ENCODE measurements around the gene FAM20C.

Gene FAM20C

DNA sequence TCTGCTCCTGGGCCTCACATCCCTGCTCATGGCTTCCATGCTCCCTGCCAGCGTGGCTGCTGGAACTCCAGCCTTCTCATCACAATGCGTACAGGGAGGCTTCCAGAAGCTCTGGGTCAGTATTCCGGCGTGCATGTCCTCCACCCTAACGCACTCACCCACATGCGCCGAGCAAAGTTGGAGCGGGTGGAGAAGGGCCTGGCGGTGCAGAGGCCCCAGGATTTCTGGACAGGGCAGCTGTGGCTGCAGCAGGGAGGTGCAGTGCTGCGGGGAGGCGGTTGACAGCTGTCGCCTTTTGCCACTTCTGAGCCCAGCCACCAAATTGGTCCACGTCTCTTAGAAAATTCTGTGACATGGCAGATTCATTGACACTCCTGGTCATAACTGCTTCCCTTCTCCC lies 33.6 kb upstream of the FAM20C start:
- no peak for DNase-seq (ENCODE audit: low read depth in 2 of 3, low spot score in 2 of 3)

DNA sequence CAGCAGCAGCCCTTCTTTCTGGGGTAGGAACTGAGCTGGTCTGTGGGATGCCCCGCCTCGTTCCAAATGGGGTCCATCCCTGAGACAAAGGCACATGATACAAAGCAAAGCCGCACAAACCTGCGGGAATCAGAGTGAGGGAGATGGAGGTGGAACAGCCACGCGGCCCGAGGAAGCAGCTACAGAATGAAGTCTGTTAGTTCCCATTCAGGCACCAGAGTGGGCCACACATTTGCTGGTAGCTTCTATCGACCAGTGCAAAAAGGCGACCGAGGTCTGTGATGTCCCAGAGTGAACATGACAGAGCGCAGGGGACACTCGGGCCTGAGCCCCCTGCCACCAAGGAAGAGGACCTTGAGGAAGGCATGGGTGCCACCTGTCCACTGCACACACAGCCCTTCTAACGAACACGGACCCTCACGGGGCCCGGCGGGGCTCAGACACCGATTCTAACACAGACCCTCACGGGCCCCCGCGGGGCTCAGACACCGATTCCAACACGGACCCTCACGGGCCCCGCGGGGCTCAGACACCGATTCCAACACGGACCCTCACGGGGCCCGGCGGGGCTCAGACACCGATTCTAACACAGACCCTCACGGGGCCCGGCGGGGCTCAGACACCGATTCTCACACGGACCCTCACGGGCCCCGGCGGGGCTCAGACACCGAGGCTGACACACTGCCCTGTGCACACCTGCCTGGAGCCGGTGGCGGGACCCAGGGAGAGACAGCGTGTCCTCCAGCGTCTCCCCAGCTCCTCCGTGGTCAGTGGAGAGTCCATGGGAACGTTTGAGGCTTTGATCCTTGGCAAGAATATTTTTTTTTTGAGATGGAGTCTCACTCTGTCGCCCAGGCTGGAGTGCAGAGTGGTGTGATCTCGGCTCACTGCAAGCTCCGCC lies 32.8 kb upstream of the FAM20C start:
- DNase-seq (ENCODE audit: low read depth in 2 of 3, low spot score in 2 of 3): no peak

DNA sequence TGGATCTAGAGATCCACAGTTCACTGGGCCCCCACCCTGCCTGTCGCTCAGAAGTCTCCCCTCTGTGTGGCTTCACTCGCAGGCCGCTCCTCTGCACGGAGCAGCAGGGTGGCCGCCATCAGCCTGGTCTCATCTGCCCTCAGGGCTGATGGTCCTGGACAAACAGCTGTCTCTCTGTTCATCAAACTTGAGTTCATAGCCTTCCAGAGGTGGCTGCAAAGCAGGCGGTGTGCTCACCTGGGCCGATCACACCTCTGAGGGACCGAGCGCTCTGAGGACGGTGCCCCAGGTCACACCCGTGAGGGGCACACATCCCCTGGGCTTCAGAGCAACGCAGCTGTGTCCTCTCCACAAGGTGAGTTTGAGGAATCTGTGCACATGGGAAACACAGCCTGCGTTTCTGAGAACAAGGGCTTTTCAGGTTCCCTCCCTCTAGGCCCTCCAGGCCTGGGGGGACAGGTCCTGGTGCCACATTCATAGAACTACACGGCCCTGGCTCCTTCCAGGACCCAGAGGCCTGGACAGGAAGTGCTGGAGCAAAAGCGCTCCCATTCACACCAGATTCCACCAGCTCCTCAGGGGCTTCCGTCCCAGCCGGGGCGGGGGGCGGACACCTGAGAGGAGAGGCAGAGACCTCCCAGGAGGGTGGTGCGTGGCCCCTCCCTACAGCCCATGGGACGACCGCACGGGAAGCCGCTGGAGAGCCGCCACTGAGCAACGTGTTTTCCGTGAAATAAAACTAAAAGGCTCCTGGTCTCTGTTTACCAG lies 31.2 kb upstream of the FAM20C start:
- no peak for DNase-seq (ENCODE audit: low read depth in 2 of 3, low spot score in 2 of 3)

DNA sequence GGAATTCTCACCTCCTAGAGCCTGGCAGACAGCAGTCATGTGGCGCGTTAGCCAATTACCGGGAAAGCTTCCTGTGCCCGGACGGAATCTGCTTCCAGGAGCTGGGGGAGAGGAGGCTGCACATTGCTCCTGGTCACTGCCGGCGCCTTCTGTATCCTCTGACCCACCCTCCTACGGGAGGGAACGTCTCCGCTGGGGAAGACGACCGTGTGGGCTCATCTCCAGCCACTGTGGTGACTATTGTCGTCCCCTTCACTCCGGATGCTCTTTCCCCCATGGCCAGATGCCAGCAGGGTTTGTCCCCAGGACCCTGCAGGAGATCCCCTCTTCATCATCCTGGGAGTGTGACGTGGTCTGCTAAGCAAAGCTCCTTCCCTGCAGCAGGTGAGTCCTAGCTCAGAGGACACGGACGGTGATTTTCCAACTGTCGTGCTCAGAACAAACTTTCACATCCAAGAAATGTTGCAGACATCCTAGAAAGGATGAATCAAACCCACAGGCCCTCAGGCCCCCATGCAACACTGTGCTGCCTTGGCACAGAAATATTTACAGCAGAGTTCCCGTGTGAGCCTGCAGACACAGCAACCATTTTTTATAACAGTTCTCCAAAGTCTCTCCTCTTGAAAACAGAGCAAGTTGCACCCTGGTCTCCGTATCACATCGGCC lies 29.6 kb upstream of the FAM20C start:
- DNase-seq (ENCODE audit: low read depth in 2 of 3, low spot score in 2 of 3): no peak

DNA sequence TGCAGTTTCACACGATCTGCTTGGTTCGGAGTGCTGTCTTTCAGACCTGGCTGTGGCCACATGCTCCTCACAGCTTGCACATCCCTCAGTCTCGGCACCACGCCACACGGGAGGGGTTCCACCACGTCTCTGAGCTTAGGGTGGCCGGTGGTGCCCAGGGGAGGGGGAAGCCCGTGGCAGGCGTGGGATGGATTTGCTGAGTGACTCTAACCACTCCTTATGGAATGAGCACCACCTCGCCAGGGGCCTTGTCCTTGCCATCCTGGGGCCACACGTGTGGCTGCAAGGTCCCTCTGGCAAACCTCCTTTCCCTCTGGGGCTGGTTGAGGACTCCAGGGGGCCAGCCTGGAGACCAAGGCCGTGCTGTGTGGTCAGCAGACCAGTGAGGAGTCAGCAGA lies 29.1 kb upstream of the FAM20C start:
- DNase-seq (ENCODE audit: low read depth in 2 of 3, low spot score in 2 of 3): no peak

DNA sequence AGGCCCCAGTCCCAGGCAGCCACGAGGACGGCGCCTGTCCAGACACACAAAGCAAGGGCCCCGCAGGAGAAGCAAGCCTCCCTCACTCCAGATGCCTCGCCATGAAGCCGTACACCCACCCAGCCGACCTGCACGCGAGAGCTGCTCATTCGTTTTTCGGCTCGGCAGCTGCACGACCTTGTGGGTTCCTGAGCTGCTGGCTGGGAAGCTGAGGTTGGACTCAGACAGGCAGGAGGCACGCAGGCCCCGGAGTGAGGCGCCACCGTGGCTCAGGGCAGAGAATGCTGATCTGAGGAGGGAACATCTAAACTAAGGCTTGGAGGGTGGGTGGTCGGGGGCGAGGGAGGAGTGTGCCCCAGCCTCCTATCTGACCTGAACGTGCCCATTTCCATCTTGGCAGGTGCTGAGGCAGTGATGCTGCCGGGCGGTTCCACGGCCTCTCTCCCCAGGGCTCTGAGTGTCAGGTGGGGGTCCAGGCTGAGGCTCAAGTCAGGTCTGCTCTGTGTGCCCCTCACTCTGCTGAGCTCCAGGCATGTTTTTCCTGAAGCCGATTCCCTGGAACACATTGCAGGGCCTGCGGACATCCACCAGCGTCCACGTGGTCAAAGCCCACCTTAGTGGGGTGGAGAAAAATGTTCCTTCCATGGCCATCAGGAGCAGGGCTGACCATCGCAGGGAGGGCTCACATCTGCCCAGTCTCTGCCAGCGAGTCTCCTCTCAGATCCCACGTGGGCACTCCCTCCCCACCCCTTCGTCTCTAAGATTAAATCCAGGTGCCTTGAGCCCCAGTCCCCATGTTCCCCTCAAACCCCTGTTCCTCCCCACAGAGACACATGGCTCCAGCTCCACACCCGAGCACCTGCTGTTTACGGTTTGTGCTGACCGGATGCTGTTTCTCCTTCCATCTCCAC lies 28.1 kb upstream of the FAM20C start:
- no peak for DNase-seq (ENCODE audit: low read depth in 2 of 3, low spot score in 2 of 3)

DNA sequence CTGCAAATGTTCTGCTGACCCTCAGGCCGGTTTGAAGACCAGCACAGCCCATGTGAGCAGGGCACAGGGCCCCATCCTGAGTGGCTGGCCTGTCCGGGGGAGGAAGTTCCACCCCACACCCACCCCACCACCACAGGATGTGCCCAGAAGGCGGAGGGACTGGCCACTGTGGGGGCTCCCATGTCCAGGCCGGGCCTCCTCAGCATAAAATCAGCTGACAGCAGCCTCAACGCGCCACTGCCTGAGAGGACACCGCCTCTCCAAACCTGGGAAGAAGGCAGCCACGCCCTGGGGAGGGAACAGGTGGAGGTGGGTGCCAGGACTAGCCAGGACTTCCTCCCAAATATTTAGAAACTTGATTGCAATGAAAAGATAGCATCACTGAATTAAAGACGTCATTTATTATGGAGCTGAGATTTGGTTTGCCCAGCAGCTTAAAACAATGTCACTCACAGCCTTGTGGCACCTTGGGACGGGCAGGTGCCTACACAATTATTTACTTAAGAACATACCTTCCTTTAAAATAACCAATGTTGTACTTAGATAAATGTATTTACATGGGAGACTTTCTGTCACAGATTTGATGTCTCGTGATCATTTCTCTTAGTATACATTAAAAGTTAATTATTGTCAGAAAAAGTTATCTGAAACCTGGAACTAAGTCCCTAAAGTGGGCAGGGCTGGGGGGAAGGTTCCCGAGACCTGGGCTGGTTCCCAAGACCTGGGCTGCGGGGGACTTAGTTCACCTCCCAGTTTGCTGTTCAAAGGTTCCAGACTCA lies 27.3 kb upstream of the FAM20C start:
- DNase-seq (ENCODE audit: low read depth in 2 of 3, low spot score in 2 of 3): no peak

DNA sequence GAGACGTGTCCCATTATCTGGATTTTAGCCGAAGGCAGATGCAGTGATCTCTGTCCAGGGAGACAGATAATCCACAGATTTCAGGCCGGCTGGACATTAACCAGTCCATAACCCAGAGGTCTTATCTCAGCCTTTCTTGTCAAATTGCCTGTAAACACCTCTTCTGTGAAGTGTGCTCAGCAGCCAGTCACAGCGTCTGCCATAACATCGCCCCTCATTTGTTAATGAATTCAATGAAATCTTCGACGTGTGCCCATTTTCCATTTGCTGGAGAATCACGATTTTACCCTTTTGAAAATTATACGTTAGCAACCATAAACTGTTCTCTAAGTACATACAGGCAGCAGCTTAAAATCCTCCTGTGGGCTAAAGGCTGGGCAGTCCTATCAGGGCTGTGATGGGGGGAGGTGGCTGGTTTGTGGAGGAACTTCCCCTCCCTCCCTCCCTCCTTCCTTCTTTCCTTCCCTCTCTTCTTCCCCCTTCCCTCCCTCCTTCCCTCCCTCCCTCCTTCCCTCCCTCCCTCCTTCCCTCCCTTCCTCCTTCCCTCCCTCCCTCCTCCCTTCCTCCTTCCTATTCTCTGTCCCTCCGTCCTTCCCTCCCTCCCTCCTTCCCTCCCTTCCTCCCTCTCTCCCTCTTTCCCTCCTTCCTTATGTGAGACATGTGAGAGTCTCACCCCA lies 26.6 kb upstream of the FAM20C start:
- DNase-seq (ENCODE audit: low read depth in 2 of 3, low spot score in 2 of 3): no peak

DNA sequence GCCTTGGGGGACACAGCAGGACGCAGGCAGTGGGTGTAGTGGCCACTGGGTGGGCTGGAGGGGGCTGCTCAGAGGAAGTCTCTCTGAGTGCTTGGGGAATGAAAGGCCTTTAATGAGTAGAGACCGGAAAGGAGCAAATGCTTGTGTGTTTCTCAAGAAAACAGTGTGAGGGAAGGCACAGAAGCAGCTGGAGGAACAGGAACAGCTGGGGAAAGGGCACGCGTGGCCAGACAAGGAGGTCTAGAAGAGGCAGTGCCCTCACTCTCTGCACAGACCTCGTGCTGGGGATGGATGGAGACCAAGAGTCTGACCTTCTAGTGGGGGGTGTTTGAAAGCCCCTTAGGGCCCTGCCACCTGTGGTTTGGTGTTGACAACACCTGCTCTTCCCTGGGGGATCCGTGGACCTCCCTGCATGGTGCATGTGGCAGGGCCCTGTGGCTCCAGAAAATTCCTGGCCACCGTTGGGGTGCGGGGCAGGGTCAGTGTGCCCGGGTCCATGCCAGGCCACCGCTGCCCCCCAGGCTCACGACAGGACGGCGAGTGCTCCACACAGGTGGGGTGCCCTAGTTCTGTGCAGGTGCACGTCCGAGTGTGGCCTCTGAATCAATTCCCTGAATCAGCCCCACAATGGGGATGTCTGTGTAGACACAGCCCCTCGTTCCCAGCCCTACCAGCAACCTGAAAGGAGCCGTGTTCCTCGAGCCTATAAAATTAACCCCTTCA lies 25.9 kb upstream of the FAM20C start:
- no peak for DNase-seq (ENCODE audit: low read depth in 2 of 3, low spot score in 2 of 3)

DNA sequence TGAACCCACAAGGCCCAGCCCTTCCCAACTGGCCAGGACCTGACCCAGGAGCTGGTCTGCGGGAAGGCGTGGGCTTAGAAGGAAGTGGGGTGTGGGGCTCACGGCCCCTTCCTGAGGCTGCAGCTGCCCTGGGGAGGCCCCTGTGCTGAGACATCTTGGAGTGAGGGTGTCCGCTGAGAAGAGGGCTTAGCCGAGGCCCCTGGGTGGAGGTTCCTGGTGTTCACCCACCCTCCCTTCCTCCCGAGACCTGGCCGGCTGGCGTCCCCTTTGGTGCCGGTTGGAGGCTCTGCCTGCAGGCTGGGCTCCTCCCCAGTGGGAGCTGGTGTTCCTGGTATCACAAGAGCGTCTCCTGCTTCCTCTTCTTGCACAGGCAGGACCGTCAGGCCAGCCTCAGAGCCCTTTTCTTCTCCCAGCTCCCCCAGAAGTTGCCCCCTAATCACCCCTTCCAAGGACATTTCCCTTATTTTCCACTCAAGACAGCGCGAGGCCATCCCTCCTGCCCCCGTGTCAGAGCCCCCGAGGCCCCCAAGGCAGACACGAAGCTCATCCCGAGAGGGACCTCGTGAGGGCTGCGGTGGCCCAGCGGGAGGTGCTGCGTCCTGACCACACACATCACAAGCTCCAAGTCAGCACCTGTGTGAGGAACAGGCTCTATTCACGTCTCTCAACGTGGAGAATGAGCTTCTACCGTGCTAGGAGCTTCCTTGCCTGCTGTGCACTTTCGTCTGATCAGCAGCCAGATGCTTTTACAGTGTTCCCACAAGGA lies 25.1 kb upstream of the FAM20C start:
- DNase-seq (ENCODE audit: low read depth in 2 of 3, low spot score in 2 of 3): no peak

DNA sequence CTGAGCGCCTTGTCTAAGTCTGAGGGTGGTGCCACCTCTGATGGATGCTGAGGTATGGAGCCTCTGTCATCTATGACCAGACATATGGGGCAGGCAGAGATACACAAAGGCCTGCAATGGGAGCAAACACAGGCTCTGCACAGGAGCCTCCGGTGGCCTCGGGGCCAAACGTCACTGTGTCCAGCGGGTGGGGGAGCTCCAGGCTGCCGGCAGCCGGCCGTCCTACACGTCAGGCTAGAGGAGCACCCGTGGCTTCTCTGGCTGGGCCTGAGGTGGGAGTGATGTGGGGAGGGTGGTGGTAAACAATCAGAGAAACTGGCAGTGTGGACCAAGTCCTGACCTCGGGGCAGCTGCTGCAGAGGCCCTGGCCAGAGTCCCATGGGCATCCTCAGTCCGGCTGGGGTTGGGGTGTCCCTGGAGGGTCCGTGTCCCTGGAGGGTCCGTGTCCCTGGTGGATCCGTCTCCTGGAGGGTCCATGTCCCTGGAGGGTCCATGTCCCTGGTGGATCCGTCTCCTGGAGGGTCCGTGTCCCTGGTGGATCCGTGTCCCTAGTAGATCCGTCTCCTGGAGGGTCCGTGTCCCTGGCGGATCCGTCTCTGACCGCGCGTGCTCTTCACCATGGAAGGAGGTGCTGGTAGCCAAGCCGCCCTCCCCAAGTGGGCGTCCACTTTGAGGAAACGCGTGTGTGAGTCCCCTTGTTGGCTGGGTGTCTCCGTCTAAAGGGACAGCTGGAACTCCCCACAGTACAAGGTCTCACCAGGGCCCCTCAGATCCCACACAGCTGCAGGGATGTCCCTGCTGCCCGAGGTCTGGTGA lies 24.2 kb upstream of the FAM20C start:
- DNase-seq (ENCODE audit: low read depth in 2 of 3, low spot score in 2 of 3): no peak

DNA sequence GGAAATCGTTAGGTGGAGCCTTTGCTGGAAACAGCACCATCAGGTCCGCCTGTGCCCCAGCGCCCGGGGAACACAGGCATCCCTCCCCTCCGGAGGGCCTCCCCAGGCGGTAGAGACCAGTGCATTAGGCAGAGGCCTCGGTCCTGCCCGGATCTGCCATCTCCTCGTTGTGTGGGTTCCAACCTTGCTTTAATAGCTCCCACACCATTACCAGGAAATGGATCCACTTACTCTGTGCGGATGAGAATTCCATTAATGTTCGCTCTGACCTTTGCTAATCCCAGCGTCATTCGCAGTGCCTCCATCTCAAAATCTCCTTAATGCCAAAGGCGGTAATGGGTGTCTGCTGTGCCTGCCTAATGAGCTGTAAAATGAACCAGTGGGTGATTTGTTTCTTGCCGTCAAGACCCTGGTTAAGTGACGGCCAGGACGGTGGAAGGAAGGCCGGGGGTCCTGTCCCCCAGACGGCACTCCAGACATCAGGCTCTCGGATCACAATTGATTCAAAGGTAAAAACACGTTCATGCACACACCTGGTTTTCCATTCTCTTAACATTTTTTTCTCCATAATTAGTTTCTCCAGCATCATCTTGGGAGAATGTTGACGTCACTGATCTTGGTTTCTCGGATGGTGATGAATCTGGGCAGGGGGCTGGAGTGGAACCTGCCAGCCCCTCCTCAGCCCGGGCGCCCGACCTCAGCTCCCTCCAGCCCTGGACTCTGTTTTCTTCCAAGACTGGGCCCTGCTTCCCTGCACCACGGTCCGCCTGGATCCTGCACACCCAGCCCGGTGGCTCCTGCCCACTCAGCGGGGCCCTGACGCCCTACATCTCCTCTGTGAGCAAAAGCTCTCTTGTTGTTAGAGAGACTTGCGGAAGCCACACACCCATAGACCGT lies 22.8 kb upstream of the FAM20C start:
- DNase-seq (ENCODE audit: low read depth in 2 of 3, low spot score in 2 of 3): no peak

DNA sequence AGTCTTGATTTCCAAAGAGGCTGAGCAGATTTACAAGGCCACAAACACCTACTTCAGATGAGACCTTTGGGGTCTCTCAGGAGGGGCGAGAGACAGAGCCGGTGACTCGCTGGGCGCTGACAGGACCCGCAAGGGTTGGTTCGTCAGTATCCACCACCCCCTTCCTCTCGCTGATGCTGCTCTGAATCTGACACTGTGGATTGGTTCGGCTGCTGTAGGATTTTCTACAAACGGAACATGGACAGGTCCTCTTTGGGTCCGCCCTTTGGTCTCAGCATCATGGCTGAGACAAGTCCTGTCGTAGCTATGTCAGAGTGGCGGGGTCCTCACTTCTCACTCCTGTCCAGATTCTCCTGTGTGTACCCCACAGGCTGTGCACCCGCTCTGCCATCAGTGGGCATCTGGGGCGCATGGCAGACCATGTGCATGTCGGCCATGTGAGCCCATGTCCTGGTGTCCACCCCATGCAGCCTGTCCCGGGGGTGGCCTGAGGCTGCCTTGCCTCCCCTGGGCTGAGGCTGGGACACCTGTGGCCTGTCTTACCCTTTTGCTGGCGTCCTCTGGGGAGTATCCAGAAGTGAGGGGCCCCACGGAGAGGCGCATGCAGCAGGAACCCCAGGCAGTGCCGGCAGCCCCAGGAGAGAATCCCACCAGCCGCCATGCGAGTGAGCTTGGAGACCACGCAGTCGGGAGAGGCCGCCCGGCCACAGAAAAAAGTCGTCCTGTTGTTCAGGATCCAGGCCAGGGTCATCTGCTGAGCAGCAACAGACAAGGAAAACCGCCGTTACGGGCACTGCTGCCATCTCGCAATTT lies 21.6 kb upstream of the FAM20C start:
- DNase-seq (ENCODE audit: low read depth in 2 of 3, low spot score in 2 of 3): no peak

DNA sequence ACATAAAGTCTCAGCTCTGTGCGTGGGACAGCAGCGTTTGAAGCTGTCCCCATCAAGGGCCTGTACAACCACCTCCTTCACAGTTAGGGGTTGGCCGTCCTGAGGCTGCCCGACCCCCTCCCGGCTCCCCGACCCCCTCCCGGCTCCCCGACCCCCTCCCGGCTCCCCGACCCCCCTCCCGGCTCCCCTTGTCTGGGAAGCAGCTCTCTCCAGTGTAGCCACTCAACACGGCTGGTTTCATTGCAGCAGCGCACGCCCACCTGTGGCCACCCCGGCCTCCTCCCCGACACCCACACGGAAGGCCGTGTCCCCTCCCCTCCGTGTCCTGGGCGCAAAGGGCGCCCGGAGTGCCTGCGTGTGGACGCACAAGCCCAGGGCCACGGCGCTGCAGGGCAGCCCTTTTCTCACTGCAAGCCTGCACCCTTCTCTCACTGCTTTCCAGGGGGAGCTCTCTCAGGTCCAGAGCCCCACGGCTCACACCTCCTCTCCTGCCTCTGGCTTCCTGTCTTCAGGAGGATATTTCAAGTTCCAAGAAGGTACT lies 20.9 kb upstream of the FAM20C start:
- no peak for DNase-seq (ENCODE audit: low read depth in 2 of 3, low spot score in 2 of 3)

DNA sequence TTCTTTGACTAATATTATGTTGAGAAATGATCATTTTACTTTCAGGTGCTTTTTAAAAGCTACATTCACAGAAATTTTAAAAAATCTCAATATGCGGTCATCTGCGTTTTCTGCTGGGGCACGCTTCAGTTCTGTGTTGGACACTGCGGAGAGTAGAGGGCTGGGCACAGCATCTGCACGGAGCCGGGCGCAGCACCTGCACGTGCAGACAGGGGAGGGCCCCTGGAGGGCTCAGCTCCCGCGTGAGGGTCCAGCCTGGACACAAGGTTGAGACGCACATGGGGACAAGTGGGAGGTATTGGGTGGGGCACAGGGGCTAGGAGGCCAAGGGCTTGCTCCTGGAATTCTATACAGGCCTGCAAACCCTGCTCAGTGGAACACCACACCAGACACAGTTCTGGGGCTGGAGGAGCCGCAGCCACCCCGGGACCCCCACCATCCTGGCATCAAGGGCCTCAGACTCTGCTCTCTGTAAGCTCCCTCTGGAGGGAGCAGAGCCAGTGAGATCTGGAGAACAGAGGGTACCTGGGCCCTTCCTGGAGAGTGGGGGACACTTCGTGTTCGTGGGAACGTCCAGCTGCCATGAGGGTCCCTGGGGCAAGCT lies 20.4 kb upstream of the FAM20C start:
- no peak for DNase-seq (ENCODE audit: low read depth in 2 of 3, low spot score in 2 of 3)
